IPS-20b (cell line): ENCODE results near the gene JAZF1.

Experiments
- H3K27ac ChIP-seq: one replicate; pipeline ENCODE4 v1.5.1; 2013; ENCODE audit warnings: low read length
- H3K27me3 ChIP-seq: 2 replicates; pipeline ENCODE4 v1.6.1; 2013; ENCODE audit warnings: mild to moderate bottlenecking, low read length, inconsistent platforms; ENCODE audit not compliant: insufficient read depth
- H3K36me3 ChIP-seq: 2 replicates; pipeline ENCODE4 v1.6.1; 2013; ENCODE audit warnings: low read depth, mild to moderate bottlenecking, inconsistent platforms, low read length, moderate library complexity; ENCODE audit not compliant: insufficient read depth
- H3K4me1 ChIP-seq: 2 replicates; pipeline ENCODE4 v1.6.1; 2013; ENCODE audit warnings: mild to moderate bottlenecking, control low read depth, inconsistent platforms, low read length, moderate library complexity; ENCODE audit not compliant: insufficient read depth
- H3K4me3 ChIP-seq: 2 replicates; pipeline ENCODE4 v1.5.1; 2013; ENCODE audit warnings: mild to moderate bottlenecking, low read length, inconsistent platforms
- H3K9ac ChIP-seq: 2 replicates; pipeline ENCODE4 v1.6.1; 2013; ENCODE audit warnings: low read depth, mild to moderate bottlenecking, inconsistent platforms, low read length, moderate library complexity
- H3K9me3 ChIP-seq: 2 replicates; pipeline ENCODE4 v1.6.1; 2013; ENCODE audit warnings: mild to moderate bottlenecking, low read depth, low read length, inconsistent platforms; ENCODE audit not compliant: insufficient read depth

Gene JAZF1

GRCh38 chr7:28065308-28065707 lies 115.3 kb downstream of the JAZF1 start:
- Histone ChIP-seq H3K9me3 (no peaks in the 10 kb centered on the region), H3K9ac (no peak overlapping the region), H3K27ac (no peak overlapping the region), H3K4me3 (no peak overlapping the region), H3K4me1 (peaks cover 17% of the 10 kb centered on the region), H3K27me3 (no peaks in the 10 kb centered on the region), H3K36me3 (no peaks in the 10 kb centered on the region)

- H3K4me1 ChIP-seq, result peaks cover 19% of the 10 kb centered on the region
- no peak overlapping the region for H3K27ac ChIP-seq
Measured at GRCh38 chr7:28064437-28064836, 116.2 kb downstream of the JAZF1 start.

GRCh38 chr7:28062197-28062991 lies 118.2 kb downstream of the JAZF1 start:
- H3K4me3 ChIP-seq, result no peak overlapping the region
- H3K9ac ChIP-seq, result no peak overlapping the region
- no peak overlapping the region for H3K27ac ChIP-seq

More at GRCh38 chr7:28064437-28064836, 116.2 kb downstream of the JAZF1 start:
- Histone ChIP-seq H3K9me3 (no peaks in the 10 kb centered on the region), H3K4me3 (no peak overlapping the region), H3K9ac (no peak overlapping the region), H3K36me3 (no peaks in the 10 kb centered on the region), H3K27me3 (no peaks in the 10 kb centered on the region)

GRCh38 chr7:28061824-28062196 lies 118.8 kb downstream of the JAZF1 start:
- Histone ChIP-seq H3K9me3 (no peaks in the 10 kb centered on the region), H3K4me1 (peaks cover 19% of the 10 kb centered on the region), H3K36me3 (no peaks in the 10 kb centered on the region), H3K9ac (no peak overlapping the region), H3K4me3 (no peak overlapping the region), H3K27me3 (no peaks in the 10 kb centered on the region), H3K27ac (no peak overlapping the region)

More at GRCh38 chr7:28062197-28062991, 118.2 kb downstream of the JAZF1 start:
- Histone ChIP-seq H3K9me3 (no peaks in the 10 kb centered on the region), H3K4me1 (peaks cover 19% of the 10 kb centered on the region), H3K27me3 (no peaks in the 10 kb centered on the region), H3K36me3 (no peaks in the 10 kb centered on the region)

- Histone ChIP-seq H3K9me3 (no peaks in the 10 kb centered on the region), H3K27me3 (no peaks in the 10 kb centered on the region), H3K36me3 (no peaks in the 10 kb centered on the region), H3K4me1 (peaks cover 22% of the 10 kb centered on the region), H3K9ac (no peak overlapping the region), H3K27ac (no peak overlapping the region), H3K4me3 (no peak overlapping the region)
Measured at GRCh38 chr7:28060371-28060950, 120.1 kb downstream of the JAZF1 start.

GRCh38 chr7:28055161-28055544 lies 125.4 kb downstream of the JAZF1 start:
- no peaks in the 10 kb centered on the region for H3K36me3 ChIP-seq
- H3K27ac ChIP-seq, result no peak overlapping the region
- H3K9me3 ChIP-seq, result no peaks in the 10 kb centered on the region
- peaks cover 13% of the 10 kb centered on the region for H3K4me1 ChIP-seq
- H3K27me3 ChIP-seq, result no peaks in the 10 kb centered on the region
- H3K4me3 ChIP-seq, result no peak overlapping the region
- no peak overlapping the region for H3K9ac ChIP-seq

GRCh38 chr7:28054531-28055160 lies 125.9 kb downstream of the JAZF1 start:
- H3K27ac ChIP-seq, result no peak overlapping the region

GRCh38 chr7:28052933-28053332 lies 127.7 kb downstream of the JAZF1 start:
- no peak overlapping the region for H3K9ac ChIP-seq
- peaks cover 13% of the 10 kb centered on the region for H3K4me1 ChIP-seq
- no peaks in the 10 kb centered on the region for H3K36me3 ChIP-seq
- H3K9me3 ChIP-seq, result no peaks in the 10 kb centered on the region
- no peak overlapping the region for H3K27ac ChIP-seq
- H3K27me3 ChIP-seq, result no peaks in the 10 kb centered on the region
- H3K4me3 ChIP-seq, result no peak overlapping the region

More at GRCh38 chr7:28054531-28055160, 125.9 kb downstream of the JAZF1 start:
- Histone ChIP-seq H3K4me3 (no peak overlapping the region), H3K4me1 (peaks cover 13% of the 10 kb centered on the region), H3K27me3 (no peaks in the 10 kb centered on the region), H3K9ac (no peak overlapping the region), H3K36me3 (no peaks in the 10 kb centered on the region), H3K9me3 (no peaks in the 10 kb centered on the region)

- H3K9me3 ChIP-seq, result no peaks in the 10 kb centered on the region
- H3K27me3 ChIP-seq, result no peaks in the 10 kb centered on the region
- peaks cover 12% of the 10 kb centered on the region for H3K4me1 ChIP-seq
- H3K36me3 ChIP-seq, result no peaks in the 10 kb centered on the region
- no peak overlapping the region for H3K27ac ChIP-seq
- no peak overlapping the region for H3K9ac ChIP-seq
- H3K4me3 ChIP-seq, result no peak overlapping the region
Measured at GRCh38 chr7:28048694-28049093, 131.9 kb downstream of the JAZF1 start.

GRCh38 chr7:28046035-28046434 lies 134.6 kb downstream of the JAZF1 start:
- Histone ChIP-seq H3K9ac (no peak overlapping the region), H3K36me3 (no peaks in the 10 kb centered on the region)

GRCh38 chr7:28045592-28045991 lies 135.0 kb downstream of the JAZF1 start:
- no peaks in the 10 kb centered on the region for H3K27me3 ChIP-seq
- H3K4me1 ChIP-seq, result peaks cover 6% of the 10 kb centered on the region; the same call in 1 of the 2 replicates
- H3K27ac ChIP-seq, result no peak overlapping the region
- H3K9ac ChIP-seq, result no peak overlapping the region
- no peaks in the 10 kb centered on the region for H3K36me3 ChIP-seq
- H3K4me3 ChIP-seq, result no peak overlapping the region
- no peaks in the 10 kb centered on the region for H3K9me3 ChIP-seq

More at GRCh38 chr7:28046035-28046434, 134.6 kb downstream of the JAZF1 start:
- Histone ChIP-seq H3K4me3 (no peak overlapping the region), H3K27me3 (no peaks in the 10 kb centered on the region), H3K4me1 (peaks cover 6% of the 10 kb centered on the region; the same call in 1 of the 2 replicates), H3K9me3 (no peaks in the 10 kb centered on the region), H3K27ac (no peak overlapping the region)

- Histone ChIP-seq H3K9me3 (no peaks in the 10 kb centered on the region), H3K27ac (no peak overlapping the region), H3K36me3 (no peaks in the 10 kb centered on the region), H3K9ac (no peak overlapping the region), H3K4me1 (peaks cover 6% of the 10 kb centered on the region; the same call in 1 of the 2 replicates), H3K4me3 (no peak overlapping the region), H3K27me3 (no peaks in the 10 kb centered on the region)
Measured at GRCh38 chr7:28044825-28045224, 135.8 kb downstream of the JAZF1 start.
